Neuronal stem cell (in vitro differentiated cells): ENCODE results near the gene MFNG.

Experiments
- DNase-seq: peaks from one replicate; pipeline ENCODE4 v3.0.0-alpha.2; 2013; ENCODE audit warnings: low spot score
- H2AFZ ChIP-seq: one replicate; pipeline ENCODE4 v1.6.1; 2013; ENCODE audit warnings: mild to moderate bottlenecking, low read length, inconsistent platforms
- H2AK5ac ChIP-seq: 2 replicates; pipeline ENCODE4 v1.6.1; 2013; ENCODE audit warnings: low read depth, mild to moderate bottlenecking, inconsistent platforms, low read length, moderate library complexity, mixed read lengths
- H2BK120ac ChIP-seq: 2 replicates; pipeline ENCODE4 v1.6.1; 2013; ENCODE audit warnings: low read depth, mild to moderate bottlenecking, inconsistent platforms, low read length, moderate library complexity, mixed read lengths
- H2BK12ac ChIP-seq: one replicate; pipeline ENCODE4 v1.6.1; 2013; ENCODE audit warnings: low read length, inconsistent platforms
- H2BK15ac ChIP-seq: 2 replicates; pipeline ENCODE4 v1.6.1; 2013; ENCODE audit warnings: mild to moderate bottlenecking, low read length, inconsistent platforms, mixed read lengths
- H2BK5ac ChIP-seq: one replicate; pipeline ENCODE4 v1.6.1; 2013; ENCODE audit warnings: inconsistent platforms, mild to moderate bottlenecking, low read length, moderate library complexity
- H3K14ac ChIP-seq: one replicate; pipeline ENCODE4 v1.6.1; 2013; ENCODE audit warnings: low read length, inconsistent platforms
- H3K18ac ChIP-seq: 2 replicates; pipeline ENCODE4 v1.6.1; 2013; ENCODE audit warnings: low read length, inconsistent platforms
- H3K23ac ChIP-seq: 2 replicates; pipeline ENCODE4 v1.6.1; 2013; ENCODE audit warnings: low read depth, mild to moderate bottlenecking, mixed read lengths, low read length, inconsistent platforms; ENCODE audit not compliant: poor library complexity
- H3K27ac ChIP-seq: replicated peaks from 3 replicates; pipeline ENCODE4 v1.5.1; 2013; ENCODE audit warnings: low read length, inconsistent platforms
- H3K27me3 ChIP-seq, 3 experiments: 2 replicates each; pipeline ENCODE4 v1.6.1; 2013; ENCODE audit warnings: low read length in 3 of 3, mild to moderate bottlenecking in 2 of 3, inconsistent platforms in 1 of 3, low read depth in 1 of 3, mixed read lengths in 1 of 3, moderate library complexity in 1 of 3; ENCODE audit not compliant: control insufficient read depth in 3 of 3, insufficient read depth in 3 of 3
- H3K36me3 ChIP-seq, 2 donors: replicated peaks in 1 of 2; 2 replicates each; pipeline ENCODE4 v1.6.1; 2013; ENCODE audit warnings: low read length in 2 of 2; ENCODE audit not compliant: control insufficient read depth in 2 of 2, insufficient read depth in 2 of 2
- H3K4ac ChIP-seq: 2 replicates; pipeline ENCODE4 v1.6.1; 2013; ENCODE audit warnings: inconsistent platforms, mild to moderate bottlenecking, low read length, moderate library complexity
- H3K4me1 ChIP-seq, 2 donors: 1 replicate in 1 of 2; 2 replicates in 1 of 2; pipeline ENCODE4 v1.6.1; 2013; ENCODE audit warnings: low read length in 2 of 2, low read depth in 1 of 2; ENCODE audit not compliant: control insufficient read depth in 2 of 2, insufficient read depth in 1 of 2
- H3K4me2 ChIP-seq: one replicate; pipeline ENCODE4 v1.6.1; 2013; ENCODE audit warnings: mild to moderate bottlenecking, low read length, inconsistent platforms; ENCODE audit not compliant: insufficient read depth, poor library complexity, severe bottlenecking
- H3K4me3 ChIP-seq, 2 donors: 2 replicates each; pipeline ENCODE4 v1.5.1; 2013; ENCODE audit warnings: low read length in 2 of 2, mild to moderate bottlenecking in 2 of 2, inconsistent platforms in 1 of 2, moderate library complexity in 1 of 2
- H3K79me1 ChIP-seq: one replicate; pipeline ENCODE4 v1.6.1; 2013; ENCODE audit warnings: low read depth, mild to moderate bottlenecking, inconsistent platforms, low read length, moderate library complexity
- H3K9ac ChIP-seq: one replicate; pipeline ENCODE4 v1.6.1; 2013; ENCODE audit warnings: mild to moderate bottlenecking, low read depth, low read length, inconsistent platforms; ENCODE audit not compliant: poor library complexity
- H3K9me3 ChIP-seq, 2 donors: replicated peaks in 1 of 2; 2 replicates each; pipeline versions ENCODE3 to v1.6.1; 2013; ENCODE audit warnings: low read length in 2 of 2, mild to moderate bottlenecking in 2 of 2, inconsistent platforms in 1 of 2, low read depth in 1 of 2, mixed read lengths in 1 of 2, moderate library complexity in 1 of 2; ENCODE audit not compliant: control insufficient read depth in 2 of 2, insufficient read depth in 1 of 2
- H4K8ac ChIP-seq: one replicate; pipeline ENCODE4 v1.6.1; 2013; ENCODE audit warnings: low read depth, mild to moderate bottlenecking, inconsistent platforms, low read length, moderate library complexity
- H4K91ac ChIP-seq: one replicate; pipeline ENCODE4 v1.6.1; 2013; ENCODE audit warnings: low read length, low read depth, mild to moderate bottlenecking, inconsistent platforms; ENCODE audit not compliant: poor library complexity
- WGBS, 2 donors: extraction: QIAGEN DNeasy Blood & Tissue Kit; methylation state at CpG; one replicate each; pipeline ENCODE4 v1.1.7; 2013; ENCODE audit warnings: missing lambda C conversion rate in 2 of 2, mixed read lengths in 1 of 2; ENCODE audit not compliant: insufficient read length in 2 of 2, insufficient replicate concordance in 1 of 2; ENCODE audit errors: extremely low coverage in 2 of 2; 5-methylcytosine and 5-hydroxymethylcytosine counted together

Gene MFNG

DNA sequence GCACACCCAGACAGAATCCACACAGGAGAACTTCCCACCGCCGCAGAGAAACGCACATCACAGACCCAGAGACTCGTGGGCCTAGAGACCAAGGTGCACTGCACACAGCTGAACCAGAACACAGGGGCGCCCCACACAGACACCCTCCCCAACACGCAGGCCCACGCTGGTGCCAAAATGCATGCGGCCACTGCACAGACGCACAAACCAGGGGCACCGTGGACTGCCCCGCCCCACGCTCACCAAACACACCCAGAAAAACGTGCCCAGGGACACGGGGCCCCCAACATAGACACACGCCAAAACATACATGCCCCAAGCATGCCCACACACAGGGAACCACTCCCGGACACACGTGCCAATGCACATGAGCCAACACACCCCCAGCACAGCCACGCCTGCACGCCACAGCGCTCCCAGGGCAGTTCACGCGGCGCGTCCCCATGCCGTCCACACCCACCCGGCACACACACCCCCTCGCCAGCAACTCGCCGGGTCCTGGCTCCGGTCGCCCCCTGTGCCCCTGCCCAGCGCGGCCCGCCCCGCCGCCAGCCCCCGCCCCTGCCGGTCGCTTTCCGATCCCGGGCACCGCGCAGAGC lies 66.7 kb downstream of the MFNG start:
- Histone ChIP-seq H3K4me1 (peaks cover 17 to 22% of the 10 kb centered on the region in 2 donors), H3K23ac (peak overlapping the region; percentile 29), H3K18ac (peak overlapping the region; percentile 80), H3K4me2 (peak overlapping the region; percentile 85), H2BK5ac (no peak overlapping the region), H2BK12ac (peak overlapping the region; percentile 33), H2BK120ac (no peak overlapping the region), H3K4ac (peak overlapping the region; percentile 47), H2BK15ac (peak overlapping the region; percentile 88), H4K8ac (no peak overlapping the region), H3K27me3 (peaks cover 2 to 92% (median 39%) of the 10 kb centered on the region in 3 experiments), H3K14ac (peak overlapping the region; percentile 77), H3K27ac (no peak overlapping the region), H3K79me1 (no peaks in the 10 kb centered on the region), H2AK5ac (peak overlapping the region; percentile 91), H3K4me3 (peak overlapping the region in 1 of 2 donors; percentile 84), H4K91ac (no peak overlapping the region), H3K36me3 (no peaks in the 10 kb centered on the region), H3K9me3 (no peaks in the 10 kb centered on the region), H3K9ac (peak overlapping the region; percentile 87), H2AFZ (peak overlapping the region; percentile 80)
- no CpG with 5 or more reads among the region's 43 CpGs for WGBS, 2 donors
- DNase-seq = no peak
